ENCODE results near the gene AP1S2. TPM values are rescaled to one million over a fixed set of nuclear protein-coding genes. Genes with fewer than 3 reads are reported as not detected.
"Not testable (repeated sequence)": the region's sequence is repeated elsewhere in the genome, so short reads cannot be mapped to it uniquely, and the experiment has no call there.

AP1S2 gene
- total RNA-seq, 1 donor from 2014 or later: 12.6 TPM

DNA sequence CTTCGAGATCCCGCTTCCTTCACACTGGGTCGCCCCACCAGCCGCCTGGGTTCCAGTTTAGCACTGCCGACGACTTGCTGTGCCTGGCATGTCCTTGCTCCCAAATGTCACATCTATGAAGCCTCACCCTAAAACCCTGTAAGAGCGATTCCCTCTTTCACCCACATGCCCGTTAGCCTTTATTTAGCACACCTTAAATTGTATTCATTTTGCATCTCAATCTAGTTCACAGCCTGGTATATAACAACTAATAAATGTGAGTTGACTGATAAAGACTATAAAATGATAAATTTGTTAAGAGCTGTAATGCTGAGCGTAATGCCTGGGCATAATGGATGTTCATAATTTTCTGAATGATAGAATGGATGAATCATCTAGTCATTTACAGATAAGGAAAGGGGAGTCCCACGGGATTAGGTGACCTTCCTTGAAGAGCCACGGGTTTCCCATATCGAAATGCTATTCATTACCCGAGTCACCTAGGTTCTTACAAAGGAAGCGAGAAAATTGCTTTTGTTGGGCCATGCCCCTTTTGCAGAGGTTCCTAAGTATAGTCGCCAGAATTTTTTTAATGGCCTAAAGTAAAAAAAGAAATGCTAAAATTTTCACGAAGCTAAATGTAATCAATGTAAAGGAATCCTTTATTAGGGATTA lies 1.1 kb upstream of the AP1S2 start:
- no peak for DNase-seq (ENCODE audit: low spot score)

- DNase-seq (ENCODE audit: low spot score): peak; percentile 55
Observed at GRCh38 chrX:15854080-15854655, 445 bp downstream of the AP1S2 start.

- DNase-seq (ENCODE audit: low spot score): no peak
Observed at GRCh38 chrX:15853586-15854079, 980 bp downstream of the AP1S2 start.

DNA sequence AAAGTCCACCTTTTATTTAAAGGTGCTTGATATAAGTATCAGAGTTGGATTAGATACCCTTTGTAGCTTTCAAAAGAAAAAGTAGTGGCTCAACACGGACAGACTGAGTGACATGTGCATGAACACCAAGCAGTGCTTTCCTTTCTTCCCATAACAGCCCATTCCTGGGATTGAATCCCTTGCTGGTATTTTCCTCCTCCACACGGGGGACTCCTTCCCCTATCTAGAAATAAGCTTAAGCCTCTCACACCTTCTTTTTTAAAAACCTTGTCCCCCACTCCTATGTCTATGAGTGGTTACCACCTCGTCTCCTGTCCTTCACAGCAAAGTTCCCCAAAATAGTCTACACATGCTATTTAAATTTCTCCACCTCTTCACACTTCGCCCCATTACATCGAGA lies 5.1 kb downstream of the AP1S2 start:
- DNase-seq (ENCODE audit: low spot score): no peak

DNA sequence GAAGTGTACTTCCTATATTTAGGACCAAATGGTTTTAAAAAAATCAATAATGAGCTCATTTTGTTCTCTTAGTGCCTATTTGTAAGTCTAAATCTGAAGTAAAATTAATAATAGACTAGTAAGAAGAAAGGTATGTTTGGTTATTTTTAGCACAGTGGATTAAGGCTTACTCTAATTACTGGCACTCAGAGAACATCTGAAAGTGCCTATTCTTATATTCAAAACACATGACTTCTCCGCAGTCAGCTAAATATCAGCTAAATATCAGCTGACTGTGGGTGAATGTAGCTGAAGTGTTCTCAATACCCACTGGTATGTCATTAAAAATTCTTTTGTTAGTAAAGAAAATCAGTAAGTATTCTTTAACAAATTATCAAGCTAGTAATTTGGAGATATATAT lies 6.0 kb downstream of the AP1S2 start:
- DNase-seq (ENCODE audit: low spot score): no peak

DNA sequence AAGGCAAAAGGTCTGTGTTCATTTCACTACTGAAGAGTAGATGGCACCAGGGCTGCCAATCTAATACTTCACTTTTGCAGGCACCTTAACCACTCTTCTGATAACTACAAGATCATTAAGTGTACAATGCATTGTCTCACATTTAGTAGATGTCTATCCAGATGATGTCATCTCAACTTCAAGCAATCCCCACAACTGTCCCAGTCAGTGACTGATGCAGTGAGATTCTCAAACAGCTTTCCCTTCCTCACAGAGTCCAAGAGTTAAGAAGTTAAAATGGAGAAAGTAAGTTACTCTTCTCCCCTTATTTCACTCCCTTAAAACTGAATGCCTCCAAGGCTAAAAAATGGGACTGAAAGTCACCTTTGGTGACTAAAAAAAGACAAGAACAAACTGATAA lies 10.7 kb downstream of the AP1S2 start:
- no peak for DNase-seq (ENCODE audit: low spot score)

DNA sequence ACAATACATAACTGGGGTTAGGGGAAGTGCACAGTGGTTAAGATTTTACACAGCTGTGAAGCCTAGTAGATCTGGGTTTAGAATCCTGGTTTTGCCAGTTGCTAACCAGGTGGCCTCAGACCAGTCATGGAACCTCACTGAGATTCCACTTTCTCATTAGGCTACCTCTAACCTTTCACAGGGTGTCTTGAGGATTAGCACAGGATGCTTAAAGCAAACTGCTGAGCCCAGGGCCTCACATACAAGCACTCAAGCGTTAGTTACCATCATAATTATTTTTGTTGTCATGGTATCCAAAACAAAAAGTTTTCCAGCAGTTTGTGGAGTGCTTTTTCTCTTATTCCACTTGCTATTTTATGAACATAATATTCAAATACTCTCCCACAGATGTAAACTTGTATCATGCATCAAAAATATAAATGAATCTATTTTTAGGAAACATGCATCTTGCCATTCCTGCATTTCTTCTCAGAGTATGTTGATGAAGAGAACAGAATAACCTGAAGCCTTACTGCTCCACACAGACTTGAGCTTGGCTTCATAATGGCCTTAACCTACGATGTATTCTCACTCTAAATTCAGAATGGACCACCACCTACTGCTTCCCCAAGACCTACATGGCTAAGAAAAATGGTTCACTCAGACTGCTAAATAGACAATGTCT lies 12.6 kb downstream of the AP1S2 start:
- DNase-seq (ENCODE audit: low spot score): no peak

- no peak for DNase-seq (ENCODE audit: low spot score)
Observed at GRCh38 chrX:15838017-15838416, 16.6 kb downstream of the AP1S2 start.

GRCh38 chrX:15834827-15835595 lies 19.6 kb downstream of the AP1S2 start:
- no peak for DNase-seq (ENCODE audit: low spot score)

GRCh38 chrX:15834053-15834452 lies 20.6 kb downstream of the AP1S2 start:
- no peak for DNase-seq (ENCODE audit: low spot score)

DNA sequence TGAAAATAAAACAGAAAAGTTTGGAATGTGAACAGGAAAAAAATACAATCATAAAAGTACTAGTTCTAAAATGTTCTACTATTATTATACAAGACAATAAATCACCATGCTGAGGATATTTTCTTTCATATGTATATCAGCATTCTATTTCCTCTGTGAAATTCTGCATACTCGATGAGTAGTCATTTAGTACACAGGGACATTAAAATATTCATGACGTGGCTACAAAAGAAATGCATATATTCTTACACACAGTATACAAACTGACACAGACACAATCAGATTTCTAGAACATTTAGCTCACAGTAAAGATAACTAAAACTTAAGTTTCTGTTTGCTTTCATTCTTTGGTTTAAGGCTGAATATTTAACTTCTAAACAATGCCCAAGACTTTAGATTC lies 23.3 kb downstream of the AP1S2 start:
- not testable (repeated sequence) for DNase-seq (ENCODE audit: low spot score)

DNA sequence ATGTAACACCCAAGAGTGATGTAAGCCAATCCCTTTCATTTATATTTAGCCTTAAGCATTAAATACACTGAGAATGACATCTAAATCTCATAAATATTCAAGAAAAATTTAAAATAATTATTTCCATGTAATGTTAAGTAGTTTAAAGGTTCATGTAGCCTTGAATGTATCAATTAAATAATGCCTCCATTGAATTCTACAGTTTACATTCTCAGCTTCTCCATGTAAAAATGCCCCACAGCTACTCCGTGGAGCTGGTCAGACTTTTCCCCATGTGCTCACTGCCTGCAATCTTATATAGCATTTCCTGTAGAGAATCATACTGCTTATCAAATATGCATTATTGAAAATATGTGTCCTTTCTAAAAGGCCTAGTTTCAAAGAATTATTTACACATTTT lies 25.4 kb downstream of the AP1S2 start:
- DNase-seq (ENCODE audit: low spot score): no peak

DNA sequence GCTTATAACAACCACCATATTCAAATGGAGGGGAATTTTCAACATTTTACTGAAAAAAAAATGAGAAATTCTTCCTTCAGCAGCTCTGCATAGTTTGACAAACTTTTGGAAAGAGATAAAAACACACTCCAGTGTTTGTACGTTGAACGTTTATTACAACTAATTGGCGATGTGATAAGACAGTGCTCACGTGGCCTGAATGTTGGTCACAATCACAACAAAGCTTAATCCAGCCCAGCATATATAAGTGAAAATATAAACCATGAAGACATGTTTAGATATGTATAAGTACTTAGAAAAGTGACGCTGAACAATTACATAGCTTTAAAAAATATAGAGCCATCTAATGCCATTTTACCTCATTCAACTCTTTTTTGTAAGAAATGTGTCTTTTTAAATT lies 28.7 kb downstream of the AP1S2 start:
- no peak for DNase-seq (ENCODE audit: low spot score)

- no peak for DNase-seq (ENCODE audit: low spot score)
Observed at GRCh38 chrX:15822922-15823321, 31.7 kb downstream of the AP1S2 start.

- no peak for DNase-seq (ENCODE audit: low spot score)
Observed at GRCh38 chrX:15820106-15821073, 34.2 kb downstream of the AP1S2 start.

DNA sequence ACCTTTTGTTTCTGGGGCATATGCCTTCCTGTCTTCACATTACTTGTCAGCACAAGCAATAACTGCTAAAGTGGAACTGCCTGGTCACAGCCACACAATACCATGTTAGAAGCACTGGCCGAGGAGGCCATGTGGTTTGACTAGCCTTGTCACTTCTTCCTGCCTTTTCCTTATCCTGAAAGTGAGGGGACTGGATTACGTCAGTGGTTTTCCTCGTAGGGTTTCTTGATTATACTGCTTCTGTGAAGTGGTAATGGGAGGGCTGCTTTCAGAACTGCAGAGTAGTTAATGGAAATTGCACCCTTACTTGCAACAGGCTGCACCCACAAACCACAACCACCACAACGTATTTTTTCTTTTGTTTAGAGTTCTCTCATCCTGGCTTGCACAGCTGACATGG lies 37.7 kb downstream of the AP1S2 start:
- no peak for DNase-seq (ENCODE audit: low spot score)

GRCh38 chrX:15816438-15816809 lies 38.2 kb downstream of the AP1S2 start:
- no peak for DNase-seq (ENCODE audit: low spot score)

GRCh38 chrX:15815779-15816437 lies 38.7 kb downstream of the AP1S2 start:
- no peak for DNase-seq (ENCODE audit: low spot score)

DNA sequence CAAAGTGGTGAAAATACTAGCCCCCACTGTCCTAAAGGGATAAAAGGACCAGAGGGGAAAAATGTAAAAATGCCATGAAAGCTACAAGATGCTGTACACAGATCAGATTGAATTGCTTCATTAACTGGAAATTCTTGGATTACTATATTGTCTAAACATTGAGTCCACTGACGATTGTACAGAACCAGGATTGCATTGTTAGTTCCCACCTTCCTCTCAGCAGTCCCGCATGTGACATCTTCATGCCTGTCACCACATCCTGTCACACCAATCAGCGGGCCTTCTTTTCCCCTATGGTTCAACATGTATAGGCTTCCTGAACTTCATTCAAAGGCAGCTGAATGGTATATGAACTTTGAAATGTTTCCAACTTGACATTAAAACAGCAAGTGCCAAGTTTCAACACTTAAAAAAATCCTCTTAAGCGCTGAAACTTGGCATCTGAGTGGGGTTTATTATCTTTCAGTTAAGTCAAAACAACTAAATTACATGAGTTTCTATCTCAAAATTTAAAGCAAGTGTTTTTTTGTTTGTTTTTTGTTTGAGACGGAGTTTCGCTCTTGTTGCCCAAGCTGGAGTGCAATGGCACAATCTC lies 39.7 kb downstream of the AP1S2 start:
- DNase-seq (ENCODE audit: low spot score): no peak

DNA sequence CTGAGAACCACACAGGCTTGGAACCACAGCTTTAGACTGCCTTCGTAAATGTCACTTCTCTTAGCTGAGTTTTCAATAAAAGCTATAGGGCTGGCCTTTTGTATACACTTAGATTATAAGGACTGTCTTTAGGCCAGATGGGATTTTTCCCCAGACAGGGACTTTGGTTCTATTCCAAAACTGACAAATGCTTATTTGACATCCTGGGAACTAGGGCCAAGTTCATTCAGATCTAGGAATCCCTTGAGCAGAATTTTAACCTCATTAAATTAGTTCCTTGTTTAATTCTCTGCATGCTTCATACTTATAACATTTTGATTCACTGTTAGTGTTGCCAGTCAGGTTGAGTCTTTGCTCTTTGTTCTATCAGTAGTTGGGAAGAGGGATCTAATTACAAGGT lies 41.2 kb downstream of the AP1S2 start:
- DNase-seq (ENCODE audit: low spot score): no peak
